ENCODE results near the gene TROAP. TPM values are rescaled to one million over a fixed set of nuclear protein-coding genes. Genes with fewer than 3 reads are reported as not detected.

TROAP gene
- total RNA-seq, 2 experiments from 2014 or later = 141 to 150 TPM

DNA sequence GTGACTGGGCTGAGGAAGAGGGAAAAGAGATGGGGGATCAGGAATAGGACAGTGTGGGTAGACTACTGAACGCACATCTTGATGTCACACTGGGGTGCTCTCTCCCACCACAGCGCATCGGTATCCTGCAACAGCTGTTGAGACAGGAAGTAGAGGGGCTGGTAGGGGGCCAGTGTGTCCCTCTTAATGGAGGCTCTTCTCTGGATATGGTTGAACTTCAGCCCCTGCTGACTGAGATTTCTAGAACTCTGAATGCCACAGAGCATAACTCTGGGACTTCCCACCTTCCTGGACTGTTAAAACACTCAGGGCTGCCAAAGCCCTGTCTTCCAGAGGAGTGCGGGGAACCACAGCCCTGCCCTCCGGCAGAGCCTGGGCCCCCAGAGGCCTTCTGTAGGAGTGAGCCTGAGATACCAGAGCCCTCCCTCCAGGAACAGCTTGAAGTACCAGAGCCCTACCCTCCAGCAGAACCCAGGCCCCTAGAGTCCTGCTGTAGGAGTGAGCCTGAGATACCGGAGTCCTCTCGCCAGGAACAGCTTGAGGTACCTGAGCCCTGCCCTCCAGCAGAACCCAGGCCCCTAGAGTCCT is 7.1 kb downstream of the TROAP start:
- no peak for TF ChIP-seq EZH2phosphoT487 (IDR thresholded peaks at IDR 0.05; ENCODE audit: borderline replicate concordance, low read depth, low read length)
- TF ChIP-seq, protein P1, sequence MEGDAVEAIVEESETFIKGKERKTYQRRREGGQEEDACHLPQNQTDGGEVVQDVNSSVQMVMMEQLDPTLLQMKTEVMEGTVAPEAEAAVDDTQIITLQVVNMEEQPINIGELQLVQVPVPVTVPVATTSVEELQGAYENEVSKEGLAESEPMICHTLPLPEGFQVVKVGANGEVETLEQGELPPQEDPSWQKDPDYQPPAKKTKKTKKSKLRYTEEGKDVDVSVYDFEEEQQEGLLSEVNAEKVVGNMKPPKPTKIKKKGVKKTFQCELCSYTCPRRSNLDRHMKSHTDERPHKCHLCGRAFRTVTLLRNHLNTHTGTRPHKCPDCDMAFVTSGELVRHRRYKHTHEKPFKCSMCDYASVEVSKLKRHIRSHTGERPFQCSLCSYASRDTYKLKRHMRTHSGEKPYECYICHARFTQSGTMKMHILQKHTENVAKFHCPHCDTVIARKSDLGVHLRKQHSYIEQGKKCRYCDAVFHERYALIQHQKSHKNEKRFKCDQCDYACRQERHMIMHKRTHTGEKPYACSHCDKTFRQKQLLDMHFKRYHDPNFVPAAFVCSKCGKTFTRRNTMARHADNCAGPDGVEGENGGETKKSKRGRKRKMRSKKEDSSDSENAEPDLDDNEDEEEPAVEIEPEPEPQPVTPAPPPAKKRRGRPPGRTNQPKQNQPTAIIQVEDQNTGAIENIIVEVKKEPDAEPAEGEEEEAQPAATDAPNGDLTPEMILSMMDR (conservative IDR thresholded peaks at IDR 0.05; ENCODE audit: low read length) = no peak
- no peak overlapping the region for H3K4me2 ChIP-seq (ENCODE audit: low read length)
- no peaks in the 10 kb centered on the region for H3K9me2 ChIP-seq (ENCODE audit: insufficient read depth, low read length)
- H3K4me1 ChIP-seq (ENCODE audit: insufficient read depth, low read length, poor library complexity, severe bottlenecking) = peaks cover 6% of the 10 kb centered on the region
- no peak for DNase-seq (ENCODE audit: low spot score)
- CTCF ChIA-PET (ENCODE audit: unreplicated experiment) = no interaction called here
- no peaks in the 10 kb centered on the region for H3K79me2 ChIP-seq (ENCODE audit: insufficient read depth, low read depth, low read length)
- no peak overlapping the region for H3K27ac ChIP-seq (ENCODE audit: low read depth, low read length, poor library complexity, severe bottlenecking)
- no peak overlapping the region for H3K4me3 ChIP-seq (ENCODE audit: low read depth, low read length, poor library complexity, severe bottlenecking)
- no peaks in the 10 kb centered on the region for H4K20me1 ChIP-seq (ENCODE audit: insufficient read depth, low read length)
- H3K36me3 ChIP-seq (ENCODE audit: insufficient read depth, low read length) = peaks cover 60% of the 10 kb centered on the region
- TSS peak; percentile 39 for BruUV-seq (replicated peaks)
- intact Hi-C loops (cut with micrococcal nuclease; ENCODE audit: unreplicated experiment) = no loop called here
- no peaks in the 10 kb centered on the region for H3K9me3 ChIP-seq (ENCODE audit: low read length)
- POLR2A ChIA-PET = no interaction called here
- H2AFZ ChIP-seq (ENCODE audit: low read length) = no peak overlapping the region

- Histone ChIP-seq H3K4me1 (ENCODE audit: insufficient read depth, low read length, poor library complexity, severe bottlenecking) (no peaks in the 10 kb centered on the region), H3K9me3 (ENCODE audit: low read length) (no peaks in the 10 kb centered on the region), H3K9me2 (ENCODE audit: insufficient read depth, low read length) (no peaks in the 10 kb centered on the region), H3K4me3 (ENCODE audit: low read depth, low read length, poor library complexity, severe bottlenecking) (no peak overlapping the region), H3K27ac (ENCODE audit: low read depth, low read length, poor library complexity, severe bottlenecking) (no peak overlapping the region), H3K36me3 (ENCODE audit: insufficient read depth, low read length) (peaks cover 53% of the 10 kb centered on the region), H4K20me1 (ENCODE audit: insufficient read depth, low read length) (no peaks in the 10 kb centered on the region), H3K4me2 (ENCODE audit: low read length) (no peak overlapping the region), H3K79me2 (ENCODE audit: insufficient read depth, low read depth, low read length) (no peaks in the 10 kb centered on the region), H2AFZ (ENCODE audit: low read length) (no peak overlapping the region)
- POLR2A ChIA-PET = interaction anchor here (1.0 to 1.1 kb wide), 2 partner anchors 8 to 231 kb away, joined by 3 to 13 read pairs; partner anchors contain the start of gene TROAP
- CTCF ChIA-PET (ENCODE audit: unreplicated experiment) = interaction anchor here (0.5 to 0.7 kb wide), 3 partner anchors 8 to 68 kb away, joined by 3 read pairs; partner anchors contain the start of gene TROAP
- BruUV-seq (replicated peaks) = no TSS peak
- no peak for DNase-seq (ENCODE audit: low spot score)
- intact Hi-C loops (cut with micrococcal nuclease; ENCODE audit: unreplicated experiment) = no loop called here
- TF ChIP-seq EZH2phosphoT487 (IDR thresholded peaks at IDR 0.05; ENCODE audit: borderline replicate concordance, low read depth, low read length) = no peak
- TF ChIP-seq, protein P1 (conservative IDR thresholded peaks at IDR 0.05; ENCODE audit: low read length) = no peak
Observed at GRCh38 chr12:49330631-49331379, 7.8 kb downstream of the TROAP start.

All from OCI-LY7 (cell line).